ENCODE data around the gene RBM38. TPM values are rescaled to one million over a fixed set of nuclear protein-coding genes. Genes with fewer than 3 reads are reported as not detected.

RBM38 gene
- total and polyA plus RNA-seq, 10 of the 15 experiments (the other 5 are each of a cell fraction or from before 2014, with no cell fraction given) = 0.32 to 118 (median 25.2) TPM

DNA sequence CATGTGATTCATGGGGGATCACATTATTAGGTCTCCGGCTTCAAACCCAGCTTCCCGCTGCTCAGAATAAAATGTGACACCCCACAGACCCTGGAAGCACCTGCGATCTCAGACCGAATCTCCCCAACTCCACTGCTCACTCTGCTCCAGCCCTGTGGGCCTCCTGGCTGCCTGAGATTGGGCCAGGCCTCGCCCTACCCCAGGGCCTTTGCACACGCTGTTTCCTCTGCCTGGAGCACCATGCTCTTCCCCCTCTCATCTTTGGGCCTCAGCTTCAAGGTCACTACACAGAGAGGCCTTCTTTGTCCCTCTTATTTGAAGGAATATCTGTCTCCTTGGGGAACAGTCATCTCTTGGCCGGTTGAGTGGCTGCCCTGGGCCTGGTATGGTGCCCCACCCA is 48.8 kb downstream of the RBM38 start (continued):
- no peak for TF ChIP-seq GABPA (IDR thresholded peaks at IDR 0.05; ENCODE audit: low read depth)
- no peak for TF ChIP-seq ZZZ3 (IDR thresholded peaks at IDR 0.05; ENCODE audit: control insufficient read depth, insufficient read length, low read depth)
- TF ChIP-seq BCL11A (IDR thresholded peaks at IDR 0.05; ENCODE audit: low read depth, low read length) = no peak

DNA sequence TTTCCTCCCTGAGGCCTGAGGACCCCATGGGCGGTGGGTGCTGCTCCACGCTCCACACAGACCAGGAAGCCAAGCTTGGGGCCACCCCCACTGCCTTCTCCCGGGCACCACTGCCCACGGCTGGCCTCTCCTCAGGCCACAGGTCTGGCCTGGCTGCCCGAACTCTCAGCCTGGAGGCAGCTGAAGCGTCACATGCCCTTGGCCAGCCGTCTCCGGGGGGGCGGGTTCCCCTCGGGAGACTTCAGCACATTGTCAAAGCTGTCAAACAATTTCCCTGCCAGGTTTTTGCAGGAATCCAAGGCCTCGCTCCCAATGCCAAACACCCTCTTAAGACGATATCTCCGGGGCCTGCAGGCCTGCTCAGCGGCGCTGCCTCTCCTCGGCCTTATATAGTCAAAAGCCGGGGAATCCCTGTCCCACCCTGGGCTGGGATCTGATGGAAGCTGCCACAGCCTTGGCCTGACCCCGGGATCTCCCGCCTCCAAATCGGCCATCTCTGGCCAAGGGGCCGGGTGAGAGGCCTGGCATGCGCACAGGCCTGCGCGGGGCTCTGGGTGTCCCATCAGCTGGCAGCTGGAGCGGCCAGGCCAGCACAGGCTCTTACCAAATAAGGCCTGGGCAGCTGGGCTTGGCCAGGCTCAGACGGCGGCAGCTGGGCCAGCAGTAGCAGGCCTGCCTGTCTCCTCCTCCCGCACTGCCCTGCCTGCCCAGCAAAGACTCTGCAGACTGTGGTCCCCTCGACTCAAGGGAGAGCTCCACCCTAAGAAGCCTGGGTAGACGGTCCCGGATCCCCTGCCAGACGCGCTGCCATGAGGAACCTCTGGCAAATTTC is 49.7 kb downstream of the RBM38 start:
- Histone ChIP-seq H3K4me3 (no peak overlapping the region), H3K79me2 (ENCODE audit: control insufficient read depth, insufficient read depth, low read length) (no peaks in the 10 kb centered on the region), H3K36me3 (ENCODE audit: control insufficient read depth in 2 of 2, insufficient read depth in 2 of 2, low read length in 1 of 2) (no peaks in the 10 kb centered on the region), H3K4me2 (ENCODE audit: control insufficient read depth, insufficient read depth) (no peak overlapping the region), H3K9me3 (replicated peaks; ENCODE audit: control insufficient read depth, insufficient read depth, low read length) (no peaks in the 10 kb centered on the region; the same call in 1 of the 3 replicates), H3K27ac (ENCODE audit: control insufficient read depth, insufficient read depth) (no peak overlapping the region), H3K27me3 (replicated peaks in 1 of 2; ENCODE audit: control insufficient read depth in 2 of 2, insufficient read depth in 2 of 2, low read length in 1 of 2) (no peaks in the 10 kb centered on the region; a peak in 1 of 4 replicates), H3K9ac (ENCODE audit: control insufficient read depth, insufficient read depth, low read length) (no peak overlapping the region), H4K20me1 (ENCODE audit: control insufficient read depth, insufficient read depth) (no peaks in the 10 kb centered on the region), H3K4me1 (ENCODE audit: control insufficient read depth, insufficient read depth, low read length) (no peaks in the 10 kb centered on the region; the same call in 1 of the 2 replicates), H2AFZ (ENCODE audit: control insufficient read depth, low read depth, low read length) (no peak overlapping the region)
- ChIA-PET SMC1A (ENCODE audit: uncharacterized antibody, unreplicated experiment) (interaction anchor here (0.9 kb wide), 1 partner anchor 29 kb away, joined by 4 read pairs; no protein-coding TSS in a partner anchor), CTCF (no interaction called here), RAD21 (ENCODE audit: unreplicated experiment) (interaction anchor here (0.5 kb wide), 1 partner anchor 10 kb away, joined by 3 read pairs; no protein-coding TSS in a partner anchor), POLR2A (no interaction called here)
- TF ChIP-seq EP300 (IDR thresholded peaks at IDR 0.05; ENCODE audit: borderline replicate concordance in 1 of 2, control insufficient read depth in 1 of 2, low read depth in 2 of 2, low read length in 2 of 2) (no peak), RBBP5 (conservative IDR thresholded peaks at IDR 0.05) (no peak), FOXM1 (IDR thresholded peaks at IDR 0.05; ENCODE audit: low read depth, low read length) (no peak), ZBED1 (IDR thresholded peaks at IDR 0.05; ENCODE audit: borderline replicate concordance) (no peak), EGR1 (IDR thresholded peaks at IDR 0.05; ENCODE audit: borderline replicate concordance in 1 of 2, low read depth in 2 of 2, low read length in 2 of 2) (no peak), SREBF1 (IDR thresholded peaks at IDR 0.05; ENCODE audit: low read length) (no peak), RAD51 (IDR thresholded peaks at IDR 0.05) (no peak), CREM (IDR thresholded peaks at IDR 0.05; ENCODE audit: low read depth) (no peak), NR2C2 (IDR thresholded peaks at IDR 0.05; ENCODE audit: borderline replicate concordance, control insufficient read depth, insufficient read length, low read depth) (no peak)
- TF ChIP-seq, protein P1, sequence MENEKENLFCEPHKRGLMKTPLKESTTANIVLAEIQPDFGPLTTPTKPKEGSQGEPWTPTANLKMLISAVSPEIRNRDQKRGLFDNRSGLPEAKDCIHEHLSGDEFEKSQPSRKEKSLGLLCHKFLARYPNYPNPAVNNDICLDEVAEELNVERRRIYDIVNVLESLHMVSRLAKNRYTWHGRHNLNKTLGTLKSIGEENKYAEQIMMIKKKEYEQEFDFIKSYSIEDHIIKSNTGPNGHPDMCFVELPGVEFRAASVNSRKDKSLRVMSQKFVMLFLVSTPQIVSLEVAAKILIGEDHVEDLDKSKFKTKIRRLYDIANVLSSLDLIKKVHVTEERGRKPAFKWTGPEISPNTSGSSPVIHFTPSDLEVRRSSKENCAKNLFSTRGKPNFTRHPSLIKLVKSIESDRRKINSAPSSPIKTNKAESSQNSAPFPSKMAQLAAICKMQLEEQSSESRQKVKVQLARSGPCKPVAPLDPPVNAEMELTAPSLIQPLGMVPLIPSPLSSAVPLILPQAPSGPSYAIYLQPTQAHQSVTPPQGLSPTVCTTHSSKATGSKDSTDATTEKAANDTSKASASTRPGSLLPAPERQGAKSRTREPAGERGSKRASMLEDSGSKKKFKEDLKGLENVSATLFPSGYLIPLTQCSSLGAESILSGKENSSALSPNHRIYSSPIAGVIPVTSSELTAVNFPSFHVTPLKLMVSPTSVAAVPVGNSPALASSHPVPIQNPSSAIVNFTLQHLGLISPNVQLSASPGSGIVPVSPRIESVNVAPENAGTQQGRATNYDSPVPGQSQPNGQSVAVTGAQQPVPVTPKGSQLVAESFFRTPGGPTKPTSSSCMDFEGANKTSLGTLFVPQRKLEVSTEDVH (IDR thresholded peaks at IDR 0.05; ENCODE audit: low read depth, partially characterized antibody) = no peak
- no peak for FAIRE-seq
- in situ Hi-C loops (cut with MboI) (no loop called here), intact Hi-C loops (cut with micrococcal nuclease; ENCODE audit: unreplicated experiment) (no loop called here)
- 83% methylated on average over 33 of the region's 33 CpGs for WGBS (ENCODE audit: insufficient coverage, insufficient replicate concordance, low lambda C conversion rate, missing lambda C conversion rate)
- no peak for ATAC-seq
- DNase-seq (ENCODE audit: low read depth, low spot score) = no peak
- BruUV-seq (replicated peaks) = no TSS peak

Data from GM12878 (cell line).